HG03108 (cell line): ENCODE measurements around the gene SEMA3A.

Source experiments
- ATAC-seq: cut with Tn5 transposase; IDR thresholded peaks from one replicate; pipeline ENCODE4 v1.9.1; 2021; ENCODE audit warnings: moderate library complexity; ENCODE audit not compliant: unreplicated experiment

SEMA3A gene

GRCh38 chr7:83947260-83947659, 247.3 kb downstream of the SEMA3A start:
- no peak for ATAC-seq

- ATAC-seq = no peak
Observed at GRCh38 chr7:83946801-83947200, 247.8 kb downstream of the SEMA3A start.

- no peak for ATAC-seq
Observed at GRCh38 chr7:83941300-83941699, 253.3 kb downstream of the SEMA3A start.

- no peak for ATAC-seq
Observed at GRCh38 chr7:83937930-83938329, 256.7 kb downstream of the SEMA3A start.

GRCh38 chr7:83936056-83936708, 258.4 kb downstream of the SEMA3A start:
- peak; percentile 73 for ATAC-seq

DNA sequence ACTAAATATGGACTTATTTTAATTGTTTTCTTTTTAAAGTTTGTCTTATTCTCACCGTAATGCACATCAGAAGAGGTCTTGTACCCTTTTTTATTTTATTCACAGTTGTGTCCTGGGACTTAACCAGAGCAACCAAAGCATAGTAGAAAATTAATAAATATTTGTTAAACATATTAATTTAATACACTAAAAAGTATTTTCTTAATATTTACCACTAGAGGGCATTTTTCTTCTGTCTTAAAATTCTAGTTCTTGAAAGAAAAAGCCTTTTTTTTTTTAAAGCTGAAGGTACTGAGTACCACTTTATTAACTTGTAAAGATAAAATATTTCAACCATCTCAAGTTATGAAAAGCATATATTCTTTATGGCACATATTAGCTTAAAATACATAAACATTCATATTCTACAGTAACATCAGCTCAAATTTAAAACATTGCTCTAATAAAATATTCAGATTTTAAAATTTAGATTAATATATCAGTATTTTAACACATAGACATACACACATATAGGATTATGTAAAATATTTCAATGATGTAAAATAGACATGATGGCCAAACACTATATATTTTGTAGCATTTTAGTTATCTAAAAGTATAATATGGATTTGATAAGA, 260.4 kb downstream of the SEMA3A start:
- no peak for ATAC-seq

DNA sequence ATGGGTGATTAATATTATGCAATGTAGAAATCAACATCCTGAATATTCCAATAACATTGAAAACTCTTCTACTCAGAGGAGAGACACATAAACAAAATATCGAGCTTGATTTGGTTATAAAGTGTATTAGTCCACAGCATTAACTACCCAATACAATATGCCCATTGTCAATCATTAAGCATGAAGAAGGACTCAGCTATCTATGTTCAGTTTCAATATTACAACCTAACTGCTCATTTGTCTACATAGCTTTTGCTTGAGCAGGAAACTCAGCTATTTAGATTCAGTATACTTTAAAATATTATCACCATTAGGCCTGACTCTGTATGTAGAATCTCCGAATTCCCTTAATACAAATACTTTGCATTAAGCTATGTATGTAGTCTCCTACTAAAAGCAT, 262.6 kb downstream of the SEMA3A start:
- no peak for ATAC-seq

DNA sequence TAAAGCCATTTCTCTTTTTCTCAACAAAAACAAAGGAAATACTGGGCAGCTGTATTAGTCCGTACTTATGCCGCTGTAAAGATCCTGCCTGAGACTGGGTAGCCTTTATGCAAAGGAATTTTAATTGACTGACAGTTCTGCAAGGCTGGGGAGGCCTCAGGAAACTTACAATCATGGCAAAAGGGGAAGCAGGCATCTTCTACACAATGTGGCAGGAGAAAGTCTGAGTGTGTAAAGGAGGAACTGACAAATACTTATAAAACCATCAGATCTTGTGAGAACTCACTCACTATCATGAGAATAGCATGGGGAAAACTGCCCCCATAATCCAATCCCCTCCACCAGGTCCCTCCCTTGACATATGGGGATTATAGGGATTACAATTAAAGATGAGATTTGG, 264.3 kb downstream of the SEMA3A start:
- no peak for ATAC-seq

GRCh38 chr7:83925860-83926259, 268.7 kb downstream of the SEMA3A start:
- ATAC-seq = no peak

DNA sequence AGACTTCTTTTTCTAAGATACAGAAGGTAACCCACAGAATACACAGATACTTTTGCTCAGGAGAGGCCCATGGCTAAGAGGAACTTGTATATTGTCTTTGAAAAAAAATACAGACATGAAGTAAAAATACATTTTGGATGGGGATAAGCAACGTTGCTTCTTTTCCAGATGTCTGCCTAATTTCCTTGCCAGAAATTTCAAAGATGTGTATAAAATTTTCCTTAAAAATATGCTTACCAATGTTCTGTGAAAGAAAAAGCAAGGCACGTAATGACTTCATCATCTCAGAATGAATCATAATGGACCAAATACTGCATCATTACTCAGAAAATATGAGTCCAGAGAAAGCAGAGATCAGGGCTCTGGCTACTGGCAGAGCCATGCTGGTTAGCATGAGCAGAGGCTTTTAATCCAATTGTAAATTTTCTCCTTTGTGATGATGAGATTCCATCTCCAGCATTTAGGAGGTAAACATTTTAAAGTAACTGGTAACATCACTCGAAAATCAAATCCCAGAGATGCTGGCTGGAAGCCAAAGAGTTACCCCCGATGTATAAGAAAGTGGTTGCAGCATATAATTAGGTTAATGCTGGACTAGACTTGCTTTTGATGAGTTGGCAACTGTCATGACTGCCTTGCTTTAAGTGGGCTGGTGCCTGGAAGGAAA, 272.5 kb downstream of the SEMA3A start:
- no peak for ATAC-seq

DNA sequence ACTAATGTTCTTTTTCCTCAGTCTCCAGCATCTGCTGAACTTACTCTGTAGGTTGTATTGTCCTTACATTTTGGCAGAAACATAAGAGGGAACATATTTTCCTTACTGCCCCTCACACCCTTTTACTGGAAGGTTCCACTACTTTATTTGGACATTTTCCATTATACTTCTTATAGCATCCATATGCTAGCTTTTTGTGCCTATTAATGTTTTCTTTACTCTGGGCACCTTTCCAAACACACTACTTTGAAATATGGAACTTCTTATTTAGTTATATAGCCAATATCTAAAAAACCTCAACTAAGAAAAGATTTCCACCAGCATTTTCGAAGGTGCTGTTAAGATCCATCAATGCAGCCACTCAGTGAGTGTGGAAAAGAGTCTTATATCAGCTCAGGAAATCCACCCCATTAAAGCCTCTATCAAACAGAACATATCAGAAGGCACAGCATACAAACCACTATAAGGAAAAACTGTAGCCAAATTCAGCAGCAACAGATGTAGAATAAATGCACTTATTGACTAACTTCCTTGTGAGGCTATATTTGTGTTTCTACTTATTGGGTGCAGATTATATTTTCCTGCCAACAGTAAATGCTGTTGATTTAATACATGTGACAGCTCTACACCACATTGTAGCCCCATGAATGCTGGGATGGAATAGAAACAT, 273.2 kb downstream of the SEMA3A start:
- ATAC-seq = no peak

DNA sequence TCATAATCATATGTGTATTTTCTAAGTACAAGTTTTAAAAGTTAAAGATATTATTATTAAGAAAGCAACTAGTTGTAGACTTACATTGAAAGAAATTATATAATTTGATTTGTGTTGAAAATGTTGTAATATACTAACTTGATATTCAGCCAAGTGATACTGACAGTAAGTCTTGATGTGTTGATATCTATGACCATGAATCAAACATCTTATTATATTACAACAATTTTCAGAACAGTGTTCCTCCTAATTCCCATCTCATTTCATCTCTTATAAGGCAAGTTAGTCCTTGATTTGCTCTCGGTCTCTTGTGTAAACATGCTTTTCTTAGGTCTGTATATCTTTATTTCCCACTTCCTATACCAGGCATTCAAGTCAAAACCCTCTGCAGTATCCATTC, 276.4 kb downstream of the SEMA3A start:
- ATAC-seq = no peak

DNA sequence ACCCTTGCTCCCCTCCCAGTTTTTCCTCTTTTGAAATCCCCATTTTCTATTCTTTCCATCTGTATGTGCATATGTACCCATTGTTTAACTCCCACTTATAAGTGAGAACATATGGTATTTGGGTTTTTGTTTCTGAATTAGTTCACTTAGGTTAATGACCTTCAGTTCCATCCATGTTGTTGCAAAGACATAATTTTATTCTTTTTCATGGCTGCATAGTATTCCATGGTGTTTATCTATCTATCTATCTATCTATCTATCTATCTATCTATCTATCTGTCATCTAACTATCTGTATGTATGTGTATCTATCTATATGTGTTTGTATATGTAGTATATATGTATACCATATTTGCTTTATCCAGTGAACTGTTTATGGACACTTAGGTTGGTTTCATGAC, 281.4 kb downstream of the SEMA3A start:
- ATAC-seq = no peak

DNA sequence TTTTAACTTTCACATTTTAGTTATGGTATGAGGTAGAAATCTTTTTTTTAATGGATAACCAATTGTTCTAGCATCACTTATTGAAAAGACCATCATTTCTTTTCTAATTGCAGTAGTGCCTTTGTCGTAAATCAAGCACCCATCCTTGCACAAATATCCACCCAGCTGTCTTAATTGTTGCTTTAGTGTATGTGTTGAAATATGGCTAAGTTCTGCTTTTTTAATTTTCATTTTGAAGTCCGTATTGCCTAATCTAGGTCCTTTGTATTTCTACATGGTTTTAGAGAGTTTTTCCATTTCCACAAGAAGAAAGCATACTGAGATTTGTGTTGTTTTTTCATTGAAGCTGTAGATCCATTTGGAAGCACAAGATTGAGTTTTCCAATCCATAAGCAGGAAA, 286.1 kb downstream of the SEMA3A start:
- ATAC-seq = no peak
